Heart right ventricle (tissue), 16 donors: Measurements from ENCODE around the gene COX17. TPM values are rescaled to one million over a fixed set of nuclear protein-coding genes. Genes with fewer than 3 reads are reported as not detected.
A peak's percentile ranks its signal among the peaks of the same experiment; 100 is the strongest.

Source experiments
- ATAC-seq, 8 donors: fragments of 200-7000 bp; cut with Tn5 transposase; one replicate each; pipeline ENCODE4 v1.9.1; 2020; ENCODE audit warnings: mild to moderate bottlenecking in 8 of 8, moderate library complexity in 8 of 8, moderate number of reproducible peaks in 1 of 8
- DNase-seq, 2 donors: peaks; one replicate each; pipeline ENCODE4 v3.0.0-alpha.2; 2020
- H3K27ac ChIP-seq, 10 donors: fragments of 200-600 bp; sonication (generic) in 2 of 10; one replicate each; pipeline versions ENCODE4 v1.5.0 to v1.8.0; 2020 to 2022; ENCODE audit warnings: mild to moderate bottlenecking in 3 of 10
- H3K27me3 ChIP-seq, 7 donors: fragments of 200-600 bp; one replicate each; pipeline ENCODE4 v1.8.0; 2021 to 2022; ENCODE audit warnings: mild to moderate bottlenecking in 2 of 7
- H3K36me3 ChIP-seq, 9 donors: fragments of 200-600 bp; sonication (generic) in 1 of 9; one replicate each; pipeline versions ENCODE4 v1.5.0 to v1.8.0; 2020 to 2022; ENCODE audit warnings: mild to moderate bottlenecking in 2 of 9
- H3K4me1 ChIP-seq, 9 donors: fragments of 200-600 bp; sonication (generic) in 1 of 9; one replicate each; pipeline versions ENCODE4 v1.5.0 to v1.8.0; 2020 to 2022; ENCODE audit warnings: mild to moderate bottlenecking in 4 of 9
- H3K4me3 ChIP-seq, 10 donors: fragments of 200-600 bp; sonication (generic) in 2 of 10; one replicate each; pipeline versions ENCODE4 v1.5.0 to v1.8.0; 2020 to 2022; ENCODE audit warnings: mild to moderate bottlenecking in 7 of 10, moderate library complexity in 2 of 10
- H3K9me3 ChIP-seq, 11 donors: fragments of 200-600 bp in 10 of 11; sonication (generic) in 2 of 11; one replicate each; pipeline versions ENCODE4 v1.5.0 to v1.8.0; 2013 to 2022; ENCODE audit warnings: mild to moderate bottlenecking in 2 of 11, control low read depth in 1 of 11, moderate library complexity in 1 of 11
- CTCF ChIP-seq, 9 donors: fragments of 200-600 bp; sonication (generic) in 2 of 9; IDR thresholded peaks; one replicate each; pipeline versions ENCODE4 v1.5.0 to v1.8.0; 2021 to 2022; ENCODE audit warnings: antibody characterized with exemption in 9 of 9, mild to moderate bottlenecking in 5 of 9, moderate library complexity in 1 of 9
- WGBS, 2 donors: extraction: QIAGEN DNeasy Blood & Tissue Kit; methylation state at CpG; one replicate each; pipeline ENCODE4 v1.1.7; 2013; ENCODE audit warnings: inconsistent platforms in 1 of 2; 5-methylcytosine and 5-hydroxymethylcytosine counted together
- intact Hi-C, 10 donors: fragments of 100-400 bp; cut with DNase I; formaldehyde crosslinking; loops; one replicate each; pipeline versions ENCODE4 v1.11.1 to v1.14.2; 2022
- polyA plus RNA-seq, 2 donors: library from polyadenylated mRNA; stranded (reverse); fragments of 200-250 nt; gene quantifications; one replicate each; pipeline ENCODE4 v1.2.3, GENCODE V29; 2013
- total RNA-seq, 10 donors: library from RNA; stranded (reverse); fragmentation: NEBNext Ultra II Directional in 3 of 10; extraction: Animal tissue kit (Norgen Biotek cat#: 25700) in 3 of 10; gene quantifications; one replicate each; pipeline versions ENCODE4 v1.2.1 to v1.2.4, GENCODE V29; 2021 to 2023
- donor health status: Arrhythmogenic right ventricular cardiomyopathy.
- donor health status: ischemic (EF 13 %, LVEDD 7.1; RV severe dilation, severe dysfunction).
- donor health status: healthy with polysubstance abuse.
- donor health status: DM: no; HTN: yes; CAD: no.
- donor health status: DM: no; HTN: no; CAD: no.
- donor health status: ischemic (EF 25% LVEDD 6.9; RV normal size, moderate dysfunction).
- donor health status: ischemic (EF 25% LVEDD 5.7; RV mildly dilated, moderate dysfunction).
- donor health status: healthy.
- donor health status: DM: yes; HTN: yes; CAD: no.
- donor health status: Ischemic cardiomyopathy.
- donor health status: ischemic (EF 35%, LVEDD 5.7; RV mildly dilated, moderate dysfunction).
- donor health status: nonischemic (EF 11% LVEDD 7.7; RV severe dilation, severe dysfunction).
- donor health status: DM: yes; HTN: yes; CAD: no.
- donor health status: PGD.
- donor health status: ischemic (EF 29% LVEDD 5.4; RV normal size, mild dysfunction).
- donor health status: nonischemic (EF 23%, LVEDD 6.1; RV moderate dilation, normal function).

COX17 gene
- total and polyA plus RNA-seq, 12 donors: 76.2 to 733 (median 110) TPM

GRCh38 chr3:119641416-119641815 is 35.8 kb downstream of the COX17 start:
- Histone ChIP-seq H3K4me3 (no peak overlapping the region), H3K4me1 (peaks cover 20 to 92% (median 76%) of the 10 kb centered on the region in 9 donors), H3K27me3 (no peaks in the 10 kb centered on the region), H3K36me3 (peaks cover 0 to 70% (median 26%) of the 10 kb centered on the region in 9 donors), H3K9me3 (no peaks in the 10 kb centered on the region), H3K27ac (peak overlapping the region in 3 of 10 donors; percentile 56 to 98 (median 98))
- intact Hi-C loops: no loop called here
- WGBS, 2 donors: 88 to 93% methylated on average over 2 of the region's 2 CpGs
- ATAC-seq (no peak), DNase-seq (no peak)
- no peak for TF ChIP-seq CTCF (IDR thresholded peaks at IDR 0.05)

GRCh38 chr3:119639494-119640350 is 37.5 kb downstream of the COX17 start:
- Histone ChIP-seq H3K27me3 (no peaks in the 10 kb centered on the region), H3K4me1 (peaks cover 14 to 86% (median 73%) of the 10 kb centered on the region in 9 donors), H3K4me3 (no peak overlapping the region), H3K9me3 (no peaks in the 10 kb centered on the region), H3K27ac (peak overlapping the region in 8 of 10 donors; percentile 85 to 94 (median 90)), H3K36me3 (peaks cover 0 to 54% (median 26%) of the 10 kb centered on the region in 9 donors)
- DNase-seq (no peak), ATAC-seq (no peak)
- intact Hi-C loops: loop anchor here in 5 of 10 donors (5.0 kb wide), 3 partner anchors 33 to 62 kb away; partner anchors contain the start of genes PLA1A (in 3 of the 5) and ADPRH (in 2 of the 5)
- no peak for TF ChIP-seq CTCF (IDR thresholded peaks at IDR 0.05)
- WGBS, 2 donors: 84 to 86% methylated on average over 2 of the region's 2 CpGs

GRCh38 chr3:119637679-119638477 is 39.3 kb downstream of the COX17 start:
- peak overlapping the region in 4 of 10 donors; percentile 4 to 14 (median 10) for H3K4me3 ChIP-seq
- DNase-seq (no peak), ATAC-seq (peak; percentile 25 to 76 (median 51))
- H3K36me3 ChIP-seq: peaks cover 0 to 36% (median 19%) of the 10 kb centered on the region in 9 donors
- no peaks in the 10 kb centered on the region for H3K27me3 ChIP-seq
- intact Hi-C loops: loop anchor here in 5 of 10 donors (5.0 kb wide), 3 partner anchors 34 to 61 kb away; partner anchors contain the start of genes PLA1A (in 3 of the 5) and ADPRH (in 2 of the 5)
- H3K4me1 ChIP-seq: peaks cover 12 to 68% (median 56%) of the 10 kb centered on the region in 9 donors
- no peaks in the 10 kb centered on the region for H3K9me3 ChIP-seq
- peak overlapping the region; percentile 71 to 94 (median 88) for H3K27ac ChIP-seq
- no peak for TF ChIP-seq CTCF (IDR thresholded peaks at IDR 0.05)
- 49% methylated on average over 3 of the region's 3 CpGs for WGBS, 2 donors
